ENCODE data around the gene TGDS.
"Not testable (repeated sequence)": the region's sequence is repeated elsewhere in the genome, so short reads cannot be mapped to it uniquely, and the experiment has no call there.

TGDS gene

DNA sequence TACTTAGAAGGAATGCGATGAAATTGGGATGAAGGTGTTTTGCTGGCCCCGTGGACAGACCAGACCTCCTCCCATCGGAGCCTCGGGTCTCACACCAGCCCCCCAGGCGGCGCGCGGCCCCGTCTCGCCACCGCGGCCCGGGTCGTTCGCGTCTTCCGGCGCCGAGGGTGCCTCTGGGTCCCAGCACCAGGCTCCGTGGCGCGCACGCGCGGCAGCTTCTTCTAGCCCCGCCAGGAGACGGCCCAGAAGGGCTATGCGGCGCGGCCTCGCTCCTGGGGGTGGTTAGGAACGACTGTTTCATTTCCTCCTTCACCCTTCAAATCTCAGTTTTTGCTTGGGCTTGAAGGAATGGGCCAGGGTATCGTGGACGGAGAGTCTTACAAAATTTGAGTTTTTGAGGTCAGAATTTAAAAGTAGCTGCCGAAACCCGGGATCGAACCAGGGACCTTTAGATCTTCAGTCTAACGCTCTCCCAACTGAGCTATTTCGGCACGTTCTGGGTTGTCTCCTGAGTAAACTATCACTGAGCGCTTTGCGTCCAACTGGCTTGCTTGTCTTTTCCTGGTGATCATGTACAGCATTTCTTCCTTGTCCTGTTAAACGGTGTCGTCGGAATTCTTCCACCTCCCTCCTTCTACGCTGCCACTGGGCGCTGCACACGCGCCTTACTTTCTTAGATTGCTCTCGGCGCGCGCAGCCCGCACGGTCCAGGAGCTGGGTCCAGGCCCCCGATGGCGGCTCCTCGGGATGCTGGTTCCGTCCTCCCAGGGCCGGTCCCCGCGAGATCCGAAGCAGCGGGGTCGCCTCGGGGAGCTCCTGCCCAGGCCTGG lies 46.5 kb downstream of the TGDS start:
- peak; percentile 76 to 94 (median 88) for DNase-seq

DNA sequence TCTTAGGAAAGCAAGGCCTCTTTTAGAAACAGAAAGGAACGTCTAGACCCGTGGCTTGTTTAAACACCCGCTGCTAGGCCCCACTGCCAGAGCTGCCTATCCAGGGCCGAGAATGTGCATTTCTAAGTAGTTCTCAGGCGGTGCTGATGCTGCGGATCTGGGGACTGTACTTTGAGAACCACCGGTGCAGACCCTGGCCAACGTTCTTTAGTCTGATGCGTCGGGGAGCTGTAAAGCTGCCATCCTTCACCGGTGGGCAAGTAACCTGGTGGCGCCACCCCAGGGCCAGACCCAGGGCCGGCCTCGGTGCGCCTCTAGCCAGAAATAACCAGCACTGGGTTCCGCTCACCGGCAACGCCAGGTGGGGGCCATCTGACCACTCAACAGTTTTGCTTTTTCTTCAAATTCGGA lies 47.1 kb downstream of the TGDS start:
- peak; percentile 10 to 67 (median 21) for DNase-seq

- DNase-seq = no peak
Observed at GRCh38 chr13:94548382-94548781, 47.6 kb downstream of the TGDS start.

- no peak for DNase-seq
Observed at GRCh38 chr13:94546061-94546839, 49.7 kb downstream of the TGDS start.

DNA sequence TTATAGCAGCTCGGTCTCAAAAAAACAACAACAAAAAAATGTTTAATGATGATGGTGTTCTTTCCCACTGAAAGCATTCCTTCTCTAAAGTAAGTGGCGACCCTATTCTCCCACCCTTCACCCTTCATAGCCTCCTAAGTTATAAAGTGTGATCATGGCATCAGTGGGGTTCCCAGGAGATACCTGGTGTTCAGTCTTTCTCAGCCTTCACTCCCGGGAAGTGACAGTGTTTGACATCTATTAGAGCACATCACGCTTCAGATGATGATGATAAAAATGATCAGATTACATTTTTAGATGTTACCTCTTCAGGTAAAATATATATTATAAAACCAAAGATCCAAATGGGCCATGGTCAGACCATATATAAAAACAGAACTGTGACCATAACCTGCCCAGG lies 51.0 kb downstream of the TGDS start:
- DNase-seq = no peak

- DNase-seq = no peak
Observed at GRCh38 chr13:94542917-94543316, 53.0 kb downstream of the TGDS start.

GRCh38 chr13:94537740-94538630 lies 58.0 kb downstream of the TGDS start:
- no peak for DNase-seq

DNA sequence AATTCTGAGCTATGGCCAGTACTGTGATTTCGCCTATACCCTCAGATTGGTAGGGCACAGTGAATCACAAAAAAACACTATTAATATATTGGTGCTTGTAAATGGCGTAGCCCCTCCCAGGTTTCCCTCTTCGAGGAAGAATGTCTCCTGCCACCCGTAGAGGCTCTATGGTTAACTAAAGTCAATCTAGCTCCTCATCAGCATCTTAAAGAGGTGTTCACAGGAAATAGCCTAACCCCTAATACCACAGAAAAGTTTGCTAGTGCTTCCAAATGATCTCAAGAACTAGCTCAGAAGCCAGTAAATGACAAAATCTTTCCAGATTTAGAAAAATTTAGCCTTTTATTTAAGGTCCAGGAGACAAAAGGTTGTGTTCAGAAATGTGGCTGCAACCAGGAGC lies 60.2 kb downstream of the TGDS start:
- DNase-seq = no peak

GRCh38 chr13:94535231-94535630 lies 60.7 kb downstream of the TGDS start:
- DNase-seq = no peak

- no peak for DNase-seq
Observed at GRCh38 chr13:94534166-94534565, 61.8 kb downstream of the TGDS start.

- not testable (repeated sequence) for DNase-seq
Observed at GRCh38 chr13:94532278-94532677, 63.7 kb downstream of the TGDS start.

DNA sequence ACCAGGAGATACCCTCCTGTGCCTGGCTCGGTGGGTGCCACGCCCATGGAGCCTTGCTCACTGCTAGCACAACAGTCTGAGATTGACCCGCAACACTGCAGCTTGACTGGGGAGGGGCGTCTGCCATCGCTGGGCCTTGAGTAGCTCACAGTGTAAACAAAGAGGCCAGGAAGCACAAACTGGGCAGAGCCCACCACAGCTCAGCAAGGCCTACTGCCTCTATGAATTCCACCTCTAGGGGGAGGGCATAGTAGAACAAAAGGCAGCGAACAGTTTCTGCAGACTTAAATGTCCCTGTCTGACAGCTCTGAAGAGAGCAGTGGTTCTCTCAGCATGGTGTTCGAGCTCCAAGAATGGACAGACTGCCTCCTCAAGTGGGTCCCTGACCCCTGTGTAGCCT lies 69.0 kb downstream of the TGDS start:
- not testable (repeated sequence) for DNase-seq

DNA sequence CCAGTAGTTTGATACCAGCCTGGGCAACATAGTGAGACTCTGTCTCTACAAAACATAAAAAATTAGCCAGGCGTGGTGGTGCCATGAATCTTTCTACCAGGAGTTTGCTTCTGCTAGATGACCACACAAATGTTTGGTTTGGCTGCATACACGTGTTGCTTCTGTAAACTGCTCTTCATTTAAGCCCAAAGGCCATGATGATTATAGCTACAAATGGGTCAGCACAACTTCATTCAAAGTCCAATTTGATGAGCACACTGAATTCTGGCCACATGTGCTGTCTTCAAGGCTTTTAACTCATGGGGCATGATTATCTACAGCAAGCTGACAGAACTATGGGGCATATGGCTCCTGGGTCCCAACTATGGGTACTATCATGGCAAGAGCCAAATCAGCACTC lies 70.2 kb downstream of the TGDS start:
- DNase-seq = no peak

GRCh38 chr13:94524407-94524806 lies 71.5 kb downstream of the TGDS start:
- DNase-seq = no peak

Measured in T-helper 1 cell (primary cell).